ENCODE data around the gene NEGR1. TPM values are rescaled to one million over a fixed set of nuclear protein-coding genes. Genes with fewer than 3 reads are reported as not detected.

NEGR1 gene
- total RNA-seq, 1 experiment from 2014 or later: 8.2 TPM

DNA sequence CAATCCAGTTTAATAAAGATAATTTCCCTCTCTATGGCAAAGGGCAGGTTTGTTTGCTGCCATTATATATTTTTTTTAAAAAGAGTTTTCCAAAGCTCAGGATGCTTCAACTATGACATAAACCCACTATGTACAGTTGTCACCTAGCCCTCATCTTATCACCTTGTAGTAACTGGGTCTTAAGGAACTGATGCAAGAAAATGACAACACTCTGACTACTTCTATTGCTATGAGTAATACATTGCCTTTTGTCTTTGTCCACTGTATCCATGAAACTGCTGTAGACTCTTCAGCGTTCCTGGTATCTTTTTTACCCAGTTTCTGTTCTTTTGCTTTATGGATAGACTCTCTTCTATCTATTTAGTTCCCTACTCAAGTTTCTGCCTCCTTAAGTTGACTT lies 586.5 kb downstream of the NEGR1 start:
- DNase-seq (ENCODE audit: low read depth): no peak

DNA sequence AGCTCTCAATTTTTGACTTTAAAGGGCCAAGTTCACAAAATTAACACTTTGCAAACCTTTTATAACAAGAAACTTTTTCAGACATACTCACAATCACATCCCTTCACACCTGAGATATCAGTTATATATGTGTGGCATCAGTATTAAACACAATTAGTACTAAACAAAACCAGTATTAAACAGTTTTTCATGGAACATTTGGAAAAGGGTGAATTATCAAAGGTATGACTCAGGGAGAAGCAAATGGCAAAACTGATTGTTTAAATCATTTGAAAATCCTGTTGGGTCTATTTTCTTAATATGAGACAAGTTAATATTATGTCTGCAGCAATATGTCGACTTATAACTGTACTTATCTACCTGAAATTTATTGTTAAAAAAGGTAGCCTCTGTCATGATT lies 587.3 kb downstream of the NEGR1 start:
- DNase-seq (ENCODE audit: low read depth): no peak

DNA sequence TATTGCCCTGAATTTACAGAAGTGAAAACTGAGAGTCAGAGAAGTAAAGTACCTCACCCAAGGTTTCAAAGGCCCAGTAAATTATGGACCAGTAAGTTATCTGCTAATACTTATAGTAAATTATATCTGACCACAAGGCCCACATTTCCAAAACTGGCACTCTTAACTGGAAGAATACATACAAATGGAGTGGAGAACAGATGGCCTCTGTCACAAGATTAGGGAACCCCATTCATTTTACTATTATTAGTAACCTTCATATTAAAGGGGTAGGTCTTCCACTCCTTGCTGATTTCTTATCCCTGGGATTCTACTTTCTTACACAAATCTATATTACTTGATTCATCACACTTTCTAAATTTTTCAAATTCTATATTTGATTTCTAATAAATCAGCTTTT lies 588.8 kb downstream of the NEGR1 start:
- no peak for DNase-seq (ENCODE audit: low read depth)

DNA sequence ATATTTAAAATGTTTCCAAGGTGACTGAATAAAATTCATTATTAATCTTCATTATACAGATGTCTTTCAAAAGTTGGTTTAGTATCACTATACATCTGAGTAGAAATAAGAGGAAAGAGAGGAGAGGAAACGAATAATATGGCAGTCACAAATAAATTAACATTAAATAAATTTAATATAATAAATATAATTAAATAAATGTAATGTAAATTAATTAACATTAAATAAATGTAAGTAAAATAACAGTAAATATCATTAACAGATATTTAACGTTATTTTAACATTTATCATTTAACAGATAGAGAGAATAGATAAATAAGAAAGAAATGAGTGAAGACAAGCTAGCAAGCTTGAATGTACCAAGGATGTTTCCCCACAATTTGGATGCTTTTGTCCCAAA lies 592.7 kb downstream of the NEGR1 start:
- DNase-seq (ENCODE audit: low read depth): no peak

DNA sequence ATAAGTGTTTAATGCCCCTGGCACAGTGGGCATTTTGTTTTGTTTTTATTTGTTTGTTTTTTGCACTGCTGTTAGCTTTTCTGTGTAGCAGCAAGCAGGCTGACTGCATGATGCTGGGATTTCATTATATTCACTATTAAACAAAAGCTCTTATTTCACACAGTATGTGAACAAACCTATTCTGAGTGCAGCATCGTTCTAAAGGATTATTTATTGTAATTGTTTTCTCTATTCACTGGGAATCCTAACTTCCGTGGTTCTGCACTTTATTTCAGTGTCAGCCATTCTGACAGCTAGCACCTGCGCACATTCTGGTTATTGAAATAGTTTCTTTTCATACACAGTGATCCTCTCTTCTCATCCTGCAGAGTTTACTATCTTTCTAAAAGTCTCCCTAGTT lies 595.0 kb downstream of the NEGR1 start:
- DNase-seq (ENCODE audit: low read depth): no peak

DNA sequence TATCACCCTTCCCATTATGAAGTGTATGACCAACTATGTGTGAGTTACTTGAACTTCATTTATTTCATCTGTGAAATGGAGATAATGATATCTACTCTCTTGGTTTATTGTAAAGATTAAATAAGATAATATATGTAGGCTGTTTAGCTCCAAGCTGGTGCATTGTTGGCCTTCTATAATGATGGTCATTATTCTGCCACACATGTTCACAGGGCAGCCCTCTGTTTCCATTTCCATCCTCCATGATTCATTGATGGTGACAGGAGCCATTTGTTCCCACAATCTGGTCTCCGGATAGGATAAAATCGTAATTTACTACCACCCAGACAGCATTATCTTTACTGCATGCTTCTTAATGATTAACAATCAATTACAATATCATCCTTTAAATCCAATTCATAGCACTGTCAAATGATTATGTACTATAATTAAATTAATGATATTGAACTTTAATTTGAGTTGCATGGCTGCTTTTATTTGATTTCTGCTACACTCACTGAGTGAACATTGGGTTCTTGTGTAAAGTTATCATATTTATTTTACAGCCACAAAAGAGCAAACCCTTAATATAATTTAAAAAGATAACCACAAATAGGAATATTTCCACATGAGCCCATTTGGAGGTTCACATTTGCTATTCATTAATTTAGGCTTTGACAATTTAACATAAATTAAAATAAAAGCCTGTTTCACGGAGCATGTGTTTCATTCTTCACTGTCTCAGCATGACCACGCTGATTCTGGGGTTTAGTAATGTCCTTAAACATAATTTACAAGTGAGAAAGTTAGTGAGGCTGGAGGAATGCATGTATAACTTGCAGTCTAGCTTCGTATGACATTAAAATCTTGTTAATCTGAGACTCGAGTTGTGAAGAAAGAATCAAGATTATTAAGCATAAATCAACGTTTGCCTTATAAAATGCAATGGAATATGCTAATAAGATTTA lies 605.1 kb downstream of the NEGR1 start:
- DNase-seq (ENCODE audit: low read depth): no peak

DNA sequence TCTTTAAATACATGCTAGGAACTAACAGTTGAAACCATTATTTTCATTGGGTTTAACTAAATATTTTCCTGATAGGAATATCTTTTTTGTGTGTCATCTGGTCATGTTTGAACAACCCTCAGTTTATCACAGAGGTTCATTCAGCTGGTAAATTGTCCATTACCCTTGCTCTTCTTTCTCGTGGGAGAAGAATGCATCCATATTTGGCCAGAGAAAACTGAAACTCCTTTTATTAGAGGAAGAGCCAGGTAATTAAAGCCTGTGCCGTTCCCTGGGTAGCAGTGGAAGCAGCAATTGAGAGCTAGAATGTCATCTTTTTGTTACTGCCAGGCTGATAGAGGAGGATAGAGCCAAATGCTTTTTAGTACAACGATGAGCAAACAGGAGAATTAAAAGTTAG lies 614.3 kb downstream of the NEGR1 start:
- DNase-seq (ENCODE audit: low read depth): no peak

DNA sequence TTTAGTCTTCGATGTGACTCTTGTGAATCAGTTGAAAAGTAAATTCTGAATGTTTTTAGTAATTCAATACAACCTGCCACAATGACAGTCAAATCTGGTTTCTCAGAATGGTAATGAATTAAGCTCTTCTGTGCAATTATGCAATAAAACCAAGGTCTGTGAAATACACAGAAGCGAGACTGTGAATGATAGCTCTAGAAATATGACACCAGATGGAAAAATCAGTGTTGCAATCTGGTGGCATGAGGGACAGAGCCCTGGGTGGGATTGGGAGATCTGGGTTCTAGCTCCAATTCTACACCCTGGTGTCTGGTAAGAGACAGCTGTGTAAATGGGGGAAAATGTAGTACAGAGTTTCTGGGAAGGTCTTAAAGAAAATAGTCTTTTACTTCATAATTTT lies 615.1 kb downstream of the NEGR1 start:
- DNase-seq (ENCODE audit: low read depth): no peak

DNA sequence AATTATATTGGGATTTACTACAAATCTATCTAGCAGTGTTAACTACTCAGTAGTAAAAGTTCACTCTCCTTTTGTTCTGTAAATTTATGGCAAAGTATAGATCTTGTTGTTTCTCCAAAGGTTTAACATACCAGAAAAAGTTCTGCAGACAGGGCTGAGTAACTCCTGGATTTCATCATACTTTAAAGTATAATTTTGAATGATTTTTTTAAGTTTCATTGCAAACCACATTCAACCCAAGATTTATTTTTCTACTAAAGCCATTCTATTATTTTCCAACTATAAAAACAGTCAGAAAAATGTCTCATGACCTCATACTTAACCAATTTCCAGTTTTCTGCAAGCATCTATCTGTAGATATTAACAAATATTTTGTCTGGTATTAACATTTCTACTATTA lies 615.7 kb downstream of the NEGR1 start:
- no peak for DNase-seq (ENCODE audit: low read depth)

DNA sequence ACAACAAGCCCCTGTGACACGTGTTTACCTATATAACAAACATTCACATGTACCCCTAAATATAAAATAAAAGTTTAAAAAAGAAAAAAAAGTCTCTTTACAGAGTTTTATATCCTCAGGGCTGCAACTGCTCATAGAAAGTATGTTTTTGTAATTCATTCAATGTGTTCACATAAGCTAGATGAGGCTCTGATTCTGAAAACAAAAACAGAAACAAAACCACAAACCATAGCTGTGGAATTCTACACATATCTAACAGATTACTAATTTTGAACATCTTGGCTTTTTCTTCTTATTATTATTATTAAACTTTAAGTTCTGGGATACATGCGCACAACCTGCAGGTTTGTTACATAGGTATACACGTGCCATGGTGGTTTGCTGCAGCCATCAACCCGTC lies 621.9 kb downstream of the NEGR1 start:
- DNase-seq (ENCODE audit: low read depth): no peak

DNA sequence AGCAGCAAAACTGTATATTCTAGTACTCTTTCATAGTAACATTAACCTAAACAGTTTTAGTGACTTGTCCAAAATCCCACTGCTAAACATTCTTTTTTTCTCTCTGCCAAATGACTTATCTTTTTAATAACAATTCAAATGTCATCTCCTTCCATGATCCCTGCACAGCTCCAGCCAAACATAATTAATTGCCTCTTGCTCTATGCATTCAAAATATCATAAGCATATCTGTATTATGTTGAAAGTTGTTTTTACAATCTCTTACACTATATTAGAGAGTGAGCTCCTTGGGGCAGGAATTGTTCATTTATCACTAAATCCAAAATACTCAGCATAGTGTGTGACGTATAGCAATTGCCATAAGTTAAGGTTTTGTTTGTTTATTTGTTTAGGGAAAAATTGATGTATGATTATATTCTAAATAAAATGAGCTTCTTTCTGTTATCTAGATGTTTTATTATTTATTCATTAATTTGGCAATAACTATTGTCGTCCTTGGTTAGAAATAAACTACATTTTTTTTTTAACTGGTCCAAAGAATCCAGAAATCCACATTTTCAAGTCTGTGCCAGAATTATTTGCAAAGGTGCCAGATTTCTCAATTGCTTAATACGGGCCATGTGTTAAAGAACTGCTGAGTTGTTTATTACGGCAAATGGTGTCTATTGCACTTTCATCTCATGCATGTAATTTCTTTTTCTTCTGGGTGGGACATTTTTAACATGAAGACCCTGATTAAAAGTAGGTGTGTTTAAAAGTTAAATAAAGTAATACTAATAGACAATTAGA lies 624.3 kb downstream of the NEGR1 start:
- no peak for DNase-seq (ENCODE audit: low read depth)

DNA sequence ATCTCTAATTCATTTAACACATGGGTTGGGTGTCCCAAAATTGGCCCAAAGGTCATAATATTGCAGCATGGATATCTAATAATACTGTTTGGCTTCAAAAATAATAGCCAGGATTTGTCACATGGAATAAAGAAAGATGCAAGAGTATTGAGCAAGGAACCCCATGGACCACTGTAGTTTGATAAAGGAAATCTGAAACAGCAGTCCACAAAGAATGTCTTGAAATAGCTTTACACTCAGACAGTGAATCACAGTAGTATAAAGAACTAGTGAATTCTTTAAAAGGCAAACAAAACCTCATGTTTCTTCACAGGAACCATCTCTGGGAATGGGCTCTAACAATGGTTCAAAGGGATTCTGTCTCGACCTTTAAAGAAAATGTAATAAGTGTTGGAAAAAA lies 625.4 kb downstream of the NEGR1 start:
- DNase-seq (ENCODE audit: low read depth): no peak

DNA sequence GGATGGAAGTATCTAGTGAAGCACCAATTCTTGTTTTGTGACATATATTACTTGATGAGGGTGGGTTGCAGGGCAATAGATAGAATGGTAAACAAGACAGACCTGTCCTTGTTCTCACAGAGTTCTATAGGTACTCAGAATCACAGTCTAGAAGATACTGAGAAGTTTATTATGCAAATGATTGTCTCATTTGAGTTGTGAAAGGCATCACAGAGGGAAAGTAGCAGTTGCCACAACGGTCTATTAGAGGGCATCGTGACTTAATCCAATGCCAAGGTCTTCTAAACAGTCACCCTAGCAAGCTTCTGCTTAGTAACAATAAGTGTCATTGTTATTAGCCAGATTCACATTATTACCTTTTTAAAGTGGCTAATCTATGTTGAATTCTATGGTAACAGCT lies 626.7 kb downstream of the NEGR1 start:
- no peak for DNase-seq (ENCODE audit: low read depth)

DNA sequence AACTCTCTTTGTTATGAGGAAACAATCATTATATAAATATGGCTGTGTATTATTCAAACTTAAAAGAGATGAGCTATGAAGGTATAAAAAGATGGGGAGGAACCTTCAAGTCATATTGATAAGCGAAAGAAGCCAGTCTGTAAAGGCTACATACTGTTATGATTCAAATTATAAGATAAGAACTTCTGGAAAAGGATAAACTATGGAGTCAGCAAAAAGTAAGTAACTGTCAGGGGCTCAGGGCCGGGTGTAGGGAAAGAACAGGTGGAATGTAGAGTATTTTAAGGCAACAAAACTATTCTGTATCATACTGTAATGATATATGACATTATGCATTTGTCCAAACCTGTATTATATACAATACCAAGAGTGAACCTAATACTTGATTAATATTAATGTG lies 628.4 kb downstream of the NEGR1 start:
- DNase-seq (ENCODE audit: low read depth): no peak

DNA sequence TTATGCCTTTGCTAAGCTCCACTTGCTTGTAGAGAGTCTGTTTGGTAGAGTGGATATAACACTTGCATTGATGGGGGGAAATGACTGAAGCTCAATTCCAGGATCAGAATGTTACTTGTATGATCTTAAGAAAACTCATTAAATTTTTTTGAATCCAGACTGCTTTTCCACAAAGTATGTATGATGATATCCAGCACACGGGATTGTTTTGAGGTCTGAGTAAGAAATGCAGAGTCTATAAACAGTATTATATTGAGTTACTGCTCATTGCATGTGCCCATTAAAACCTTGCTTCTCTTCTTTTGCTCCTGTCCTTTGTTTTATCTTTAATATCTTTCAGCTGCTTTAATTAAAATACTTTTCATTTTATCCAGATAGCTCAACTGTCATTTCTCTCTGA lies 631.1 kb downstream of the NEGR1 start:
- DNase-seq (ENCODE audit: low read depth): no peak

DNA sequence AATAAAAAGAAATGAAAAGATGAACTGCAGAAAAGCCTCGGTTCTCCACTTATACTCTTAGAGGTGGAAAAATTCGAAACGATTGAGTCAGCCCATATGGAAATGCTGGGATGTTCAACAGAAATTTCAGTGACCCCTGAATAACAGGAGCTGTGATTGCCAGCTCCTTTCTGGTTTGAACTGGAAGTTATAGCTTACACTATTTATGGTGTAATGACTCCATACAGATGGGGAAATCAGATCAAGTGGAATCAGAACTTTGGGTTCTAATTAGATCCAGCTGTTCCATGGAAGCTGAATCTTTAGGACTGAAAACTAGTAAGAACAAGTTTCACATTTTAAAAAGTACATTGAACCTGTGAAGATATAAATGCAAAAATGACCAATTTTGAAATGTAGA lies 632.2 kb downstream of the NEGR1 start:
- no peak for DNase-seq (ENCODE audit: low read depth)

DNA sequence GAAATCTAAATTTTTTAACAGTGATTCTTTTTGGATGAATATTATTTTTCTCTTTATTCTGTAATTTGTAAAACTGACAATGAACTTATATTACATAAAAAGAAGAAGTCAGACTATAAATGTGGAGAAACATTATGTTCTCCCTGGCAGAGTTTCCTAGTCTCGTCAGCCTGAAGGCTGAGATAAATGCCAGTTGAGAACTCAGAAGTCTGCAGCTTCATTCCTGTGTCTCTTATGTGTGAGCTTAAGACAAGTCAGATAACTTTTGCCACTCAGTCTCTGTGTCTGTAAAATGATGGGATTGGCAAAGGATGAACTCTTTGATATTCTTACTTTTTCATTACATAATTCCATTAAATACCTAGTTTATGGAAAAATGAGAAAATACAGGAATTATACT lies 632.7 kb downstream of the NEGR1 start:
- DNase-seq (ENCODE audit: low read depth): no peak

DNA sequence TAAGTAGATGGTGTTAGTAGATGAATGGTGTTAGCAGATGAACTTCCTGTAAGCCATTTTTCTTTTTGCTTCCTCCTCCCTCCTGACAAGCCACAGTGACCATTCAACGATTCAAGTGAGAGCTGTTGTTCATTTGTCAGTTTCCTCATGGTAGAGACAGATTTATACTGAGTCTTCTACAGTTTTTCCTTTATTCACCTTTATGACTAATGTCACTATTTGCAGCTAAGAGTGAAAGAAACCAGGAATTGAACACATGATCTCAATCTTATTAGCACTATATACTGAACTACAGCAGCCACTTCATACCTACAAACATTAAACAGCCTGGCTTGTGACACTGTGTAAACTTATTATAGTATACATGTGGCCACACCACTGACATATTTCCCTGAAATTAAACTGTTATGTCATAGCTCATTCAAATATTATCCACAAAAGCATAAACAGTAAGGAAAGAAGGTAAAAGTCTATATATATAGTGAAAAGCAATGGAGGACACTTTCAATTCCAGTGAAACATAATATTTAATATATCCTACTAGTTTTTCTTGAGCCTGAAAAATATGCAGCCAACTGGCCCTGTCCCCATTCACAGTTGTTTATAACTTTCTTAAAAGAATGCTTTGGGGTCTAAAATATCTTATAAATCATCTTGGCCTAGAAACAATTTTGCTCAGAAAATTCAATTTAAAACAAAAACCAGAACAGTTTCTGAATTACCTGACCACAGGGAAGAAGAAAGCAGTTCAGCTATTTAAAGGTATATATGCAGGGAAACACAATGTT lies 634.6 kb downstream of the NEGR1 start:
- no peak for DNase-seq (ENCODE audit: low read depth)

DNA sequence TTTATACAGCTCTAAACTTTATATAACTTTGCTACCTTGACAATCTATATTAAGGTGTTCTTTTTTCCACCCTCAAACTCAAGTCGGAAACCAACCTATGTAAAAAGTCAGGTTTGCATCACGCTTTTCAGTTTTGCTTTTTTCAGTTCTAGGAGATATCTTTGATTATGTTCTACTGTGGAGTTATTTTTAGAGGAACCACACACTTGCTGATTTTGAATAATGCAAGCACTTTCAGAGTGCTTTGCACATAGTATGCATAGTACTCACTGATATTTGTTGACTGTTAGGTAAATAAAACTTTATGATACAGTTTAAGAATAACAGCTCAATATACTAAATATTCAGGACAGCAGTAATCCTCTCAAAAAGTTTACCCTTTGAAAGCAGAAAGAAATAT lies 637.3 kb downstream of the NEGR1 start:
- DNase-seq (ENCODE audit: low read depth): no peak

DNA sequence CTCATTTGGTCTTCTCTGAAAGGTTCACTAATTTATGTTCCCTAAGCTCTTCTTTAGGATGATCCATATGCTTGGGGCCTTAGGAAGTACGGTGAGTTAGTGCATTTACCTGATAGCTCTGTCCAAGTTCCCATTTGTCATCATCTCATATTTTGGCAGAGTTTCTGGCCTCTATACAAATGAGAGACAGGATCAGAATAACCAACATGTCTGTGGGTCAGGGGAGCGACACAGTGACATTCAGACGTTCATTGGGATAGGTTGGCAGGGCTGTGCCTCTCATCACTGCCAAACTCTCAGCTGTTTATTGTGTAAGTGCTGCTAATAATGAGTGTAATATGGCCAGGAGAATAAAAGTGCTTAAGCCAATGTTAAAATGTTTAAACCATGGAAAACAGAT lies 640.4 kb downstream of the NEGR1 start:
- no peak for DNase-seq (ENCODE audit: low read depth)

DNA sequence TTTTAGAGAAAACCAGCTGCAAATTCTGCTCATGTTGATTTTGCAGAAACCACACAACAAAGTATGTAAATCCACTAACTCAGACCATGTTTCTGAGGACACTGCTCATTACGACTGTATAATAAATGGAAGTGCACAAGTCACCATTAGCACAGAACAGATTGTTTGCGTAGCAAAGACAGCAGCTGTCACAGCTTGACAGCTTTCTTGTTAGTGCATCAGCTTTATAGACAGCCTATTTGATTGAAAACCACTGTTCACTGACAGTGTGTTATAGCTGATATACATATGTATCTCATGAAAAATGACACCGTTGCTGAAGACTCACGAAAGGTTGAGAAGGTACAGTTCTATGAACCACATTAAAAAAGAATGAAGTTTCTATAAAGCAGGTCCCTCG lies 641.3 kb downstream of the NEGR1 start:
- DNase-seq (ENCODE audit: low read depth): no peak

DNA sequence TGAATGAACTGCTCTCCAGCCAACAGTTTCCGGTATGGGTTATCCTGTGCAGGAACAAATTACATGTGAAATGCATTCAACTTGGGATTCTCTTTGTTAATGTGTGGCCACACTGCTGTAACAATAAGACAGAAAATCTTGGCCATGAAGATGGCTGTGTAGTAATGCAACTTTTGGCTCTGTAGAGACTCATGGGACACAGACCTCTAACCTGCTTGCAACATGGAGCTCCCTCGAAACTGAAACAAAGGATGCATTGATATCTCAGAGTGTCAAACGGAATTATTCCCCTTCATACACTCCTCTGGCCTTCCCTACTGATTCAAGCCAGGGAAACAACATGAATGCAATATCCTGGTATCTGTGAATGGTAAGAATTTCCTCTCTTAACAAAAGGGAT lies 642.2 kb downstream of the NEGR1 start:
- no peak for DNase-seq (ENCODE audit: low read depth)

Measured in RPMI7951 (cell line).